ENCODE data around the gene CARNS1. TPM values are rescaled to one million over a fixed set of nuclear protein-coding genes. Genes with fewer than 3 reads are reported as not detected.

The CARNS1 gene
- total and polyA plus RNA-seq, 9 of the 15 experiments (the other 6 are each of a cell fraction or from before 2014, with no cell fraction given), result 0.01 to 0.18 (median 0.06) TPM; not detected in 3

GRCh38 chr11:67401495-67402191, 13.8 kb upstream of the CARNS1 start, which contains the start of gene PPP1CA (continued):
- TF ChIP-seq THRB (CRISPR knock-in tag; conservative IDR thresholded peaks at IDR 0.05) (no peak), ZNF695 (CRISPR knock-in tag; IDR thresholded peaks at IDR 0.05) (no peak), RNF2 (IDR thresholded peaks at IDR 0.05) (no peak), SMAD1 (IDR thresholded peaks at IDR 0.05; ENCODE audit: low read depth, low read length, partially characterized antibody) (no peak), GATAD2A (IDR thresholded peaks at IDR 0.05) (no peak), ZNF224 (CRISPR knock-in tag; IDR thresholded peaks at IDR 0.05) (no peak), ZNF134 (CRISPR knock-in tag; conservative IDR thresholded peaks at IDR 0.05) (no peak), GABPA (tag; conservative IDR thresholded peaks at IDR 0.05; ENCODE audit: low read depth) (peak; percentile 94), DPF2 (IDR thresholded peaks at IDR 0.05) (no peak; the same call in 1 of the 2 replicates), ZFX (CRISPR knock-in tag; IDR thresholded peaks at IDR 0.05) (no peak; the same call in 1 of the 2 replicates), E4F1 (CRISPR knock-in tag; IDR thresholded peaks at IDR 0.05; ENCODE audit: borderline replicate concordance) (no peak), E2F5 (CRISPR knock-in tag; IDR thresholded peaks at IDR 0.05) (no peak), RFX1 (IDR thresholded peaks at IDR 0.05) (no peak), CREM (IDR thresholded peaks at IDR 0.05; ENCODE audit: low read depth) (0 out of 2 replicates have a peak, but pooled peaks have one; percentile 4), HMGXB4 (CRISPR knock-in tag; IDR thresholded peaks at IDR 0.05) (0 out of 2 replicates have a peak, but pooled peaks have one; percentile 65), SP2 (IDR thresholded peaks at IDR 0.05; ENCODE audit: extremely low read depth, low read depth, low read length, poor library complexity, severe bottlenecking) (no peak), ARHGAP35 (IDR thresholded peaks at IDR 0.05; ENCODE audit: partially characterized antibody) (no peak), ZNF143 (CRISPR knock-in tag; IDR thresholded peaks at IDR 0.05) (no peak), BHLHE40 (IDR thresholded peaks at IDR 0.05; ENCODE audit: low read length) (no peak), NR2C2 (CRISPR knock-in tag; IDR thresholded peaks at IDR 0.05) (no peak), NR2C2 (tag; IDR thresholded peaks at IDR 0.05) (peak; percentile 18; the same call in 1 of the 2 replicates)

All from K562 (cell line).